Liver (tissue), 9 donors: Measurements from ENCODE around the gene FAM13A. TPM values are rescaled to one million over a fixed set of nuclear protein-coding genes. Genes with fewer than 3 reads are reported as not detected.

Source experiments
- DNase-seq: peaks from one replicate; pipeline ENCODE4 v3.0.0-alpha.2; 2017; ENCODE audit warnings: low spot score
- H3K27ac ChIP-seq, 2 donors: one replicate each; pipeline ENCODE4 v1.7.0; 2013; ENCODE audit warnings: inconsistent platforms in 2 of 2, low read length in 2 of 2, control low read depth in 1 of 2, low read depth in 1 of 2, mild to moderate bottlenecking in 1 of 2
- H3K27me3 ChIP-seq, 4 donors: one replicate each; pipeline versions ENCODE4 v1.6.1 to v1.7.0; 2013; ENCODE audit warnings: low read length in 3 of 4, inconsistent platforms in 1 of 4, mild to moderate bottlenecking in 1 of 4, moderate library complexity in 1 of 4; ENCODE audit not compliant: control insufficient read depth in 4 of 4, insufficient read depth in 4 of 4
- H3K36me3 ChIP-seq, 4 donors: one replicate each; pipeline versions ENCODE4 v1.6.1 to v1.7.0; 2013; ENCODE audit warnings: low read length in 3 of 4, mild to moderate bottlenecking in 3 of 4, low read depth in 1 of 4, moderate library complexity in 1 of 4; ENCODE audit not compliant: control insufficient read depth in 4 of 4, insufficient read depth in 3 of 4
- H3K4me1 ChIP-seq, 4 donors: one replicate each; pipeline versions ENCODE4 v1.6.1 to v1.7.0; 2013; ENCODE audit warnings: low read length in 3 of 4, mild to moderate bottlenecking in 3 of 4, moderate library complexity in 1 of 4; ENCODE audit not compliant: control insufficient read depth in 4 of 4, insufficient read depth in 4 of 4
- H3K4me3 ChIP-seq, 3 donors: one replicate each; pipeline versions ENCODE4 v1.6.1 to v1.7.0; 2013; ENCODE audit warnings: low read length in 3 of 3, control low read depth in 1 of 3, low read depth in 1 of 3, mild to moderate bottlenecking in 1 of 3
- H3K9ac ChIP-seq, 2 donors: one replicate each; pipeline ENCODE4 v1.7.0; 2013; ENCODE audit warnings: low read length in 2 of 2, mild to moderate bottlenecking in 2 of 2, moderate library complexity in 2 of 2, control low read depth in 1 of 2, low read depth in 1 of 2
- H3K9me3 ChIP-seq, 4 donors: one replicate each; pipeline versions ENCODE4 v1.6.1 to v1.7.0; 2013; ENCODE audit warnings: low read length in 3 of 4; ENCODE audit not compliant: control insufficient read depth in 4 of 4
- EGR1 ChIP-seq, 2 donors: IDR thresholded peaks; 2 replicates each; pipeline ENCODE4 v1.6.1; 2016 to 2018; ENCODE audit warnings: antibody characterized with exemption in 2 of 2, low read depth in 2 of 2
- FOXA1 ChIP-seq: IDR thresholded peaks from 2 replicates; pipeline ENCODE4 v1.6.1; 2016; ENCODE audit warnings: antibody characterized with exemption
- FOXA2 ChIP-seq: IDR thresholded peaks from 2 replicates; pipeline ENCODE4 v1.6.1; 2016; ENCODE audit warnings: antibody characterized with exemption
- GABPA ChIP-seq, 2 donors: IDR thresholded peaks in 1 of 2; conservative IDR thresholded peaks in 1 of 2; 2 replicates each; pipeline ENCODE4 v1.6.1; 2016; ENCODE audit warnings: antibody characterized with exemption in 2 of 2, mild to moderate bottlenecking in 1 of 2, moderate library complexity in 1 of 2
- HNF4A ChIP-seq, 2 donors: conservative IDR thresholded peaks; 2 replicates each; pipeline ENCODE4 v1.6.1; 2016; ENCODE audit warnings: antibody characterized with exemption in 2 of 2, mild to moderate bottlenecking in 2 of 2
- HNF4G ChIP-seq: IDR thresholded peaks from 2 replicates; pipeline ENCODE4 v1.6.1; 2016; ENCODE audit warnings: antibody characterized with exemption
- JUND ChIP-seq, 2 donors: IDR thresholded peaks; 2 replicates each; pipeline ENCODE4 v1.6.1; 2016; ENCODE audit warnings: antibody characterized with exemption in 2 of 2
- NR2F2 ChIP-seq: IDR thresholded peaks from 2 replicates; pipeline ENCODE4 v1.6.1; 2016; ENCODE audit warnings: antibody characterized with exemption
- RAD21 ChIP-seq, 2 donors: IDR thresholded peaks; 2 replicates each; pipeline ENCODE4 v1.6.1; 2016; ENCODE audit warnings: antibody characterized with exemption in 2 of 2, mild to moderate bottlenecking in 2 of 2
- RXRA ChIP-seq, 2 donors: IDR thresholded peaks; 2 replicates each; pipeline ENCODE4 v1.6.1; 2017 to 2018; ENCODE audit warnings: antibody characterized with exemption in 2 of 2, mild to moderate bottlenecking in 1 of 2
- SP1 ChIP-seq: IDR thresholded peaks from 2 replicates; pipeline ENCODE4 v1.6.1; 2018; ENCODE audit warnings: antibody characterized with exemption, mild to moderate bottlenecking
- TAF1 ChIP-seq: conservative IDR thresholded peaks from 2 replicates; pipeline ENCODE4 v1.6.1; 2016; ENCODE audit warnings: antibody characterized with exemption, mild to moderate bottlenecking
- YY1 ChIP-seq: IDR thresholded peaks from 2 replicates; pipeline ENCODE4 v1.6.1; 2016; ENCODE audit warnings: antibody characterized with exemption, mild to moderate bottlenecking
- WGBS: extraction: QIAGEN DNeasy Blood & Tissue Kit; methylation state at CpG from one replicate; pipeline ENCODE4 v1.1.7; 2013; 5-methylcytosine and 5-hydroxymethylcytosine counted together
- polyA plus RNA-seq, 2 donors: library from polyadenylated mRNA; stranded (reverse) in 1 of 2; unstranded in 1 of 2; fragments of 200-250 nt in 1 of 2; fragments of >200 nt in 1 of 2; fragmentation: Nextera tagmentation in 1 of 2; extraction: Ambion mirVana in 1 of 2; gene quantifications; one replicate each; pipeline versions ENCODE4 v1.2.1 to v1.2.3, GENCODE V29; 2013 to 2015
- total RNA-seq, 2 donors: library from RNA; depleted of rRNA; stranded (reverse); fragments of >200 nt; gene quantifications; one replicate each; pipeline ENCODE4 v1.2.3, GENCODE V29; 2014
- TF ChIP-seq, protein P1 (sequence below): fragments of 150-350 bp; IDR thresholded peaks from 2 replicates; pipeline ENCODE4 v1.5.1; 2017; ENCODE audit warnings: improper control_type of control experiment, low read depth, low read length; ENCODE audit not compliant: missing input control
- TF ChIP-seq, protein P2 (sequence below): IDR thresholded peaks from 2 replicates; pipeline ENCODE4 v1.6.1; 2016; ENCODE audit warnings: antibody characterized with exemption
- TF ChIP-seq, protein P3 (sequence below): IDR thresholded peaks from 2 replicates; pipeline ENCODE4 v1.6.1; 2016; ENCODE audit warnings: antibody characterized with exemption
- TF ChIP-seq, protein P4 (sequence below): IDR thresholded peaks from 2 replicates; pipeline ENCODE4 v1.6.1; 2016; ENCODE audit warnings: antibody characterized with exemption
- TF ChIP-seq, protein P5 (sequence below): IDR thresholded peaks from 2 replicates; pipeline ENCODE4 v1.6.1; 2016; ENCODE audit warnings: antibody characterized with exemption, mild to moderate bottlenecking
- donor health status: healthy.
- donor health status: healthy.
- donor health status: healthy.
- donor health status: healthy.
- donor health status: healthy.

Gene FAM13A
- total and polyA plus RNA-seq, 4 donors: 14.9 to 52.9 (median 27.6) TPM

DNA sequence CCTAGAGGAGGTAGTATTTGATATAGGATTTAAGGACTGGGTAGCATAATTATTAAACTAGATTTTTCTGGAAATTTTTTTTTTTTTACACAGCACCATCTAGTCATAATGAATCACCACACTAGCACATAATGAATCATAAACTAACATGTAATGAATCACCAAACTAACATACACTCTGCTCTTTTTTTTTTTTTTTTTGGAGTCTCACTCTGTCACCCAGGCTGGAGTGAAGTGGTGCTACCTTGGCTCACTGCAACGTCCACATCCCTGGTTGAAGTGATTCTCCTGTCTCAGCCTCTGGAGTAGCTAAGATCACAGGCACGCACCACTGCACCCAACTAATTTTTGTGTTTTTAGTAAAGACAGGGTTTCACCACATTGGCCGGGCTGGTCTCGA is 92.5 kb downstream of the FAM13A start:
- H3K27ac ChIP-seq: no peak overlapping the region
- H3K36me3 ChIP-seq: no peaks in the 10 kb centered on the region
- no peak for DNase-seq
- no peak overlapping the region for H3K9ac ChIP-seq
- TF ChIP-seq, protein P1, sequence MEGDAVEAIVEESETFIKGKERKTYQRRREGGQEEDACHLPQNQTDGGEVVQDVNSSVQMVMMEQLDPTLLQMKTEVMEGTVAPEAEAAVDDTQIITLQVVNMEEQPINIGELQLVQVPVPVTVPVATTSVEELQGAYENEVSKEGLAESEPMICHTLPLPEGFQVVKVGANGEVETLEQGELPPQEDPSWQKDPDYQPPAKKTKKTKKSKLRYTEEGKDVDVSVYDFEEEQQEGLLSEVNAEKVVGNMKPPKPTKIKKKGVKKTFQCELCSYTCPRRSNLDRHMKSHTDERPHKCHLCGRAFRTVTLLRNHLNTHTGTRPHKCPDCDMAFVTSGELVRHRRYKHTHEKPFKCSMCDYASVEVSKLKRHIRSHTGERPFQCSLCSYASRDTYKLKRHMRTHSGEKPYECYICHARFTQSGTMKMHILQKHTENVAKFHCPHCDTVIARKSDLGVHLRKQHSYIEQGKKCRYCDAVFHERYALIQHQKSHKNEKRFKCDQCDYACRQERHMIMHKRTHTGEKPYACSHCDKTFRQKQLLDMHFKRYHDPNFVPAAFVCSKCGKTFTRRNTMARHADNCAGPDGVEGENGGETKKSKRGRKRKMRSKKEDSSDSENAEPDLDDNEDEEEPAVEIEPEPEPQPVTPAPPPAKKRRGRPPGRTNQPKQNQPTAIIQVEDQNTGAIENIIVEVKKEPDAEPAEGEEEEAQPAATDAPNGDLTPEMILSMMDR: no peak
- no peak for TF ChIP-seq FOXA2
- TF ChIP-seq, protein P2, sequence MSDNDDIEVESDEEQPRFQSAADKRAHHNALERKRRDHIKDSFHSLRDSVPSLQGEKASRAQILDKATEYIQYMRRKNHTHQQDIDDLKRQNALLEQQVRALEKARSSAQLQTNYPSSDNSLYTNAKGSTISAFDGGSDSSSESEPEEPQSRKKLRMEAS: no peak
- TF ChIP-seq, protein P3, sequence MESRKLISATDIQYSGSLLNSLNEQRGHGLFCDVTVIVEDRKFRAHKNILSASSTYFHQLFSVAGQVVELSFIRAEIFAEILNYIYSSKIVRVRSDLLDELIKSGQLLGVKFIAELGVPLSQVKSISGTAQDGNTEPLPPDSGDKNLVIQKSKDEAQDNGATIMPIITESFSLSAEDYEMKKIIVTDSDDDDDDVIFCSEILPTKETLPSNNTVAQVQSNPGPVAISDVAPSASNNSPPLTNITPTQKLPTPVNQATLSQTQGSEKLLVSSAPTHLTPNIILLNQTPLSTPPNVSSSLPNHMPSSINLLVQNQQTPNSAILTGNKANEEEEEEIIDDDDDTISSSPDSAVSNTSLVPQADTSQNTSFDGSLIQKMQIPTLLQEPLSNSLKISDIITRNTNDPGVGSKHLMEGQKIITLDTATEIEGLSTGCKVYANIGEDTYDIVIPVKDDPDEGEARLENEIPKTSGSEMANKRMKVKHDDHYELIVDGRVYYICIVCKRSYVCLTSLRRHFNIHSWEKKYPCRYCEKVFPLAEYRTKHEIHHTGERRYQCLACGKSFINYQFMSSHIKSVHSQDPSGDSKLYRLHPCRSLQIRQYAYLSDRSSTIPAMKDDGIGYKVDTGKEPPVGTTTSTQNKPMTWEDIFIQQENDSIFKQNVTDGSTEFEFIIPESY: no peak
- TF ChIP-seq FOXA1: no peak
- TF ChIP-seq RAD21 (IDR thresholded peaks at IDR 0.05): no peak
- TF ChIP-seq, protein P4, sequence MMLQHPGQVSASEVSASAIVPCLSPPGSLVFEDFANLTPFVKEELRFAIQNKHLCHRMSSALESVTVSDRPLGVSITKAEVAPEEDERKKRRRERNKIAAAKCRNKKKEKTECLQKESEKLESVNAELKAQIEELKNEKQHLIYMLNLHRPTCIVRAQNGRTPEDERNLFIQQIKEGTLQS: no peak
- TF ChIP-seq JUND (IDR thresholded peaks at IDR 0.05): no peak
- TF ChIP-seq TAF1: no peak
- no peak for TF ChIP-seq NR2F2
- TF ChIP-seq RXRA (IDR thresholded peaks at IDR 0.05): no peak
- TF ChIP-seq, protein P5, sequence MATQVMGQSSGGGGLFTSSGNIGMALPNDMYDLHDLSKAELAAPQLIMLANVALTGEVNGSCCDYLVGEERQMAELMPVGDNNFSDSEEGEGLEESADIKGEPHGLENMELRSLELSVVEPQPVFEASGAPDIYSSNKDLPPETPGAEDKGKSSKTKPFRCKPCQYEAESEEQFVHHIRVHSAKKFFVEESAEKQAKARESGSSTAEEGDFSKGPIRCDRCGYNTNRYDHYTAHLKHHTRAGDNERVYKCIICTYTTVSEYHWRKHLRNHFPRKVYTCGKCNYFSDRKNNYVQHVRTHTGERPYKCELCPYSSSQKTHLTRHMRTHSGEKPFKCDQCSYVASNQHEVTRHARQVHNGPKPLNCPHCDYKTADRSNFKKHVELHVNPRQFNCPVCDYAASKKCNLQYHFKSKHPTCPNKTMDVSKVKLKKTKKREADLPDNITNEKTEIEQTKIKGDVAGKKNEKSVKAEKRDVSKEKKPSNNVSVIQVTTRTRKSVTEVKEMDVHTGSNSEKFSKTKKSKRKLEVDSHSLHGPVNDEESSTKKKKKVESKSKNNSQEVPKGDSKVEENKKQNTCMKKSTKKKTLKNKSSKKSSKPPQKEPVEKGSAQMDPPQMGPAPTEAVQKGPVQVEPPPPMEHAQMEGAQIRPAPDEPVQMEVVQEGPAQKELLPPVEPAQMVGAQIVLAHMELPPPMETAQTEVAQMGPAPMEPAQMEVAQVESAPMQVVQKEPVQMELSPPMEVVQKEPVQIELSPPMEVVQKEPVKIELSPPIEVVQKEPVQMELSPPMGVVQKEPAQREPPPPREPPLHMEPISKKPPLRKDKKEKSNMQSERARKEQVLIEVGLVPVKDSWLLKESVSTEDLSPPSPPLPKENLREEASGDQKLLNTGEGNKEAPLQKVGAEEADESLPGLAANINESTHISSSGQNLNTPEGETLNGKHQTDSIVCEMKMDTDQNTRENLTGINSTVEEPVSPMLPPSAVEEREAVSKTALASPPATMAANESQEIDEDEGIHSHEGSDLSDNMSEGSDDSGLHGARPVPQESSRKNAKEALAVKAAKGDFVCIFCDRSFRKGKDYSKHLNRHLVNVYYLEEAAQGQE: no peak
- no peak for TF ChIP-seq EGR1 (IDR thresholded peaks at IDR 0.05; ENCODE audit: low read depth in 2 of 2)
- no peak for TF ChIP-seq SP1
- no peak for TF ChIP-seq HNF4A (conservative IDR thresholded peaks at IDR 0.05)
- 69% methylated on average over 4 of the region's 4 CpGs for WGBS
- no peaks in the 10 kb centered on the region for H3K27me3 ChIP-seq
- H3K4me1 ChIP-seq: no peaks in the 10 kb centered on the region
- no peak overlapping the region for H3K4me3 ChIP-seq
- H3K9me3 ChIP-seq: no peaks in the 10 kb centered on the region

DNA sequence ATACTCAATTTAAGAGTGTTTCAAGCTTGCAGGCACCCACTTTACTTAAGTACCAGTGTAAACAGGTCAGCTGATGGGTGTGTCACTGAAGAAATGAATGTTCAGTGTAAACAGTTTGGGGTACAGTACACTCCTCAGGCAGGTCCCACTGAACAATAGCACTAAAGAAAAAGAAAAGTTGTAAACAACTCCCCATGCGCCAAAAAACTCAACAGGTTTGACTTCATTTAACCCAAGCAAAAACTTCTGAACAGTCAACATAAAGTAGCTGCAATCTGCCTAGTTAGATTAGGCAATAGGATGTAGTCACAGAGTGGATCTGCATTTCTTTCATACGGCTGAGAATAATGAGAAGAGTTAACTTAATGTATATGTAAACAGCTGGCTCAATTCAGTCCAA is 93.2 kb downstream of the FAM13A start:
- TF ChIP-seq SP1: no peak
- no peak for TF ChIP-seq GABPA (IDR thresholded peaks at IDR 0.05 in 1 of 2, conservative IDR thresholded peaks at IDR 0.05 in 1 of 2)
- no peak for TF ChIP-seq NR2F2
- no peak for TF ChIP-seq JUND (IDR thresholded peaks at IDR 0.05)
- TF ChIP-seq HNF4G: no peak
- no peak for TF ChIP-seq FOXA2
- no peak for TF ChIP-seq EGR1 (IDR thresholded peaks at IDR 0.05; ENCODE audit: low read depth in 2 of 2)
- no peak for TF ChIP-seq RAD21 (IDR thresholded peaks at IDR 0.05)
- TF ChIP-seq, protein P2: no peak
- TF ChIP-seq TAF1: no peak
- TF ChIP-seq YY1: no peak
- TF ChIP-seq FOXA1: no peak
- no peak for TF ChIP-seq RXRA (IDR thresholded peaks at IDR 0.05)
- TF ChIP-seq, protein P1: no peak
- TF ChIP-seq, protein P4: no peak
- Histone ChIP-seq H3K9ac (no peak overlapping the region), H3K27ac (no peak overlapping the region), H3K9me3 (no peaks in the 10 kb centered on the region), H3K36me3 (no peaks in the 10 kb centered on the region), H3K4me3 (no peak overlapping the region), H3K4me1 (no peaks in the 10 kb centered on the region), H3K27me3 (no peaks in the 10 kb centered on the region)
- DNase-seq: no peak
- WGBS: 83% methylated on average over 2 of the region's 2 CpGs
